Neuronal stem cell (in vitro differentiated cells): ENCODE measurements around the gene KRT82.

Experiments used
- DNase-seq: peaks from one replicate; pipeline ENCODE4 v3.0.0-alpha.2; 2013; ENCODE audit warnings: low spot score
- H2AFZ ChIP-seq: one replicate; pipeline ENCODE4 v1.6.1; 2013; ENCODE audit warnings: mild to moderate bottlenecking, low read length, inconsistent platforms
- H2AK5ac ChIP-seq: 2 replicates; pipeline ENCODE4 v1.6.1; 2013; ENCODE audit warnings: low read depth, mild to moderate bottlenecking, inconsistent platforms, low read length, moderate library complexity, mixed read lengths
- H2BK120ac ChIP-seq: 2 replicates; pipeline ENCODE4 v1.6.1; 2013; ENCODE audit warnings: low read depth, mild to moderate bottlenecking, inconsistent platforms, low read length, moderate library complexity, mixed read lengths
- H2BK12ac ChIP-seq: one replicate; pipeline ENCODE4 v1.6.1; 2013; ENCODE audit warnings: low read length, inconsistent platforms
- H2BK15ac ChIP-seq: 2 replicates; pipeline ENCODE4 v1.6.1; 2013; ENCODE audit warnings: mild to moderate bottlenecking, low read length, inconsistent platforms, mixed read lengths
- H2BK5ac ChIP-seq: one replicate; pipeline ENCODE4 v1.6.1; 2013; ENCODE audit warnings: inconsistent platforms, mild to moderate bottlenecking, low read length, moderate library complexity
- H3K14ac ChIP-seq: one replicate; pipeline ENCODE4 v1.6.1; 2013; ENCODE audit warnings: low read length, inconsistent platforms
- H3K18ac ChIP-seq: 2 replicates; pipeline ENCODE4 v1.6.1; 2013; ENCODE audit warnings: low read length, inconsistent platforms
- H3K23ac ChIP-seq: 2 replicates; pipeline ENCODE4 v1.6.1; 2013; ENCODE audit warnings: low read depth, mild to moderate bottlenecking, mixed read lengths, low read length, inconsistent platforms; ENCODE audit not compliant: poor library complexity
- H3K27ac ChIP-seq: replicated peaks from 3 replicates; pipeline ENCODE4 v1.5.1; 2013; ENCODE audit warnings: low read length, inconsistent platforms
- H3K27me3 ChIP-seq, 3 experiments: 2 replicates each; pipeline ENCODE4 v1.6.1; 2013; ENCODE audit warnings: low read length in 3 of 3, mild to moderate bottlenecking in 2 of 3, inconsistent platforms in 1 of 3, low read depth in 1 of 3, mixed read lengths in 1 of 3, moderate library complexity in 1 of 3; ENCODE audit not compliant: control insufficient read depth in 3 of 3, insufficient read depth in 3 of 3
- H3K36me3 ChIP-seq, 2 donors: replicated peaks in 1 of 2; 2 replicates each; pipeline ENCODE4 v1.6.1; 2013; ENCODE audit warnings: low read length in 2 of 2; ENCODE audit not compliant: control insufficient read depth in 2 of 2, insufficient read depth in 2 of 2
- H3K4ac ChIP-seq: 2 replicates; pipeline ENCODE4 v1.6.1; 2013; ENCODE audit warnings: inconsistent platforms, mild to moderate bottlenecking, low read length, moderate library complexity
- H3K4me1 ChIP-seq, 2 donors: 1 replicate in 1 of 2; 2 replicates in 1 of 2; pipeline ENCODE4 v1.6.1; 2013; ENCODE audit warnings: low read length in 2 of 2, low read depth in 1 of 2; ENCODE audit not compliant: control insufficient read depth in 2 of 2, insufficient read depth in 1 of 2
- H3K4me2 ChIP-seq: one replicate; pipeline ENCODE4 v1.6.1; 2013; ENCODE audit warnings: mild to moderate bottlenecking, low read length, inconsistent platforms; ENCODE audit not compliant: insufficient read depth, poor library complexity, severe bottlenecking
- H3K4me3 ChIP-seq, 2 donors: 2 replicates each; pipeline ENCODE4 v1.5.1; 2013; ENCODE audit warnings: low read length in 2 of 2, mild to moderate bottlenecking in 2 of 2, inconsistent platforms in 1 of 2, moderate library complexity in 1 of 2
- H3K79me1 ChIP-seq: one replicate; pipeline ENCODE4 v1.6.1; 2013; ENCODE audit warnings: low read depth, mild to moderate bottlenecking, inconsistent platforms, low read length, moderate library complexity
- H3K9ac ChIP-seq: one replicate; pipeline ENCODE4 v1.6.1; 2013; ENCODE audit warnings: mild to moderate bottlenecking, low read depth, low read length, inconsistent platforms; ENCODE audit not compliant: poor library complexity
- H3K9me3 ChIP-seq, 2 donors: replicated peaks in 1 of 2; 2 replicates each; pipeline versions ENCODE3 to v1.6.1; 2013; ENCODE audit warnings: low read length in 2 of 2, mild to moderate bottlenecking in 2 of 2, inconsistent platforms in 1 of 2, low read depth in 1 of 2, mixed read lengths in 1 of 2, moderate library complexity in 1 of 2; ENCODE audit not compliant: control insufficient read depth in 2 of 2, insufficient read depth in 1 of 2
- H4K8ac ChIP-seq: one replicate; pipeline ENCODE4 v1.6.1; 2013; ENCODE audit warnings: low read depth, mild to moderate bottlenecking, inconsistent platforms, low read length, moderate library complexity
- H4K91ac ChIP-seq: one replicate; pipeline ENCODE4 v1.6.1; 2013; ENCODE audit warnings: low read length, low read depth, mild to moderate bottlenecking, inconsistent platforms; ENCODE audit not compliant: poor library complexity
- WGBS, 2 donors: extraction: QIAGEN DNeasy Blood & Tissue Kit; methylation state at CpG; one replicate each; pipeline ENCODE4 v1.1.7; 2013; ENCODE audit warnings: missing lambda C conversion rate in 2 of 2, mixed read lengths in 1 of 2; ENCODE audit not compliant: insufficient read length in 2 of 2, insufficient replicate concordance in 1 of 2; ENCODE audit errors: extremely low coverage in 2 of 2; 5-methylcytosine and 5-hydroxymethylcytosine counted together

KRT82 gene

DNA sequence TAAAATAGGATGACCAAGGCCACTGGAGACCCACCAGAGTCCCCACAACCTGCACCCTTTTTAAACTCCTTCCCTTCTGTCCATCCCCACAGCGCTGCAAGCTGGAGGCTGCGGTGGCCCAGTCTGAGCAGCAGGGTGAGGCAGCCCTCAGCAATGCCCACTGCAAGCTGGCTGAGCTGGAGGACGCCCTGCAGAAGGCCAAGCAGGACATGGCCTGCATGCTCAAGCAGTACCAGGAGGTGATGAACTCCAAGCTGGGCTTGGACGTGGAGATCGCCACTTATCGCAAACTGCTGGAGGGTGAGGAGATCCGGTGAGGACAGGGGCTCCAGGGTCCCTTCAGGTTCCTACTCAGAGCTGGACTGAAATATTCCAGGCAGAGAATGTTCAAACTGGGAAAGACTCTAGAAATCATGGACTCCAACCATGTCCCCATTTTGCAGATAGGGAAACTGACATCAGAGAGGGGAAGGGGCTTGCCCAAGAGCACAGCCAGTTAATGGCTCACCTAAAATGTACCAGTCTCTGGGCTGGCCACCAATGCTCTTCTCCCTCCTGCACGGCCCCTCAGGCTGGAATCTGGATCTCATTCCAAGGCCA, 56.0 kb downstream of the KRT82 start:
- WGBS, 2 donors: no CpG with 5 or more reads among the region's 8 CpGs
- no peak overlapping the region for H2AK5ac ChIP-seq
- H3K36me3 ChIP-seq: no peaks in the 10 kb centered on the region
- no peak overlapping the region for H3K4me3 ChIP-seq
- DNase-seq: no peak
- no peaks in the 10 kb centered on the region for H3K4me1 ChIP-seq
- peaks cover 0 to 22% (median 2%) of the 10 kb centered on the region in 3 experiments for H3K27me3 ChIP-seq
- no peaks in the 10 kb centered on the region for H3K79me1 ChIP-seq
- H2BK15ac ChIP-seq: no peak overlapping the region
- H2BK12ac ChIP-seq: peak overlapping the region; percentile 67
- no peak overlapping the region for H3K14ac ChIP-seq
- H3K4me2 ChIP-seq: no peak overlapping the region
- H3K27ac ChIP-seq: no peak overlapping the region
- no peak overlapping the region for H3K9ac ChIP-seq
- no peaks in the 10 kb centered on the region for H3K9me3 ChIP-seq
- no peak overlapping the region for H4K91ac ChIP-seq
- H3K4ac ChIP-seq: no peak overlapping the region
- H3K23ac ChIP-seq: peak overlapping the region; percentile 90
- H4K8ac ChIP-seq: no peak overlapping the region
- H2AFZ ChIP-seq: no peak overlapping the region
- H3K18ac ChIP-seq: peak overlapping the region; percentile 24
- no peak overlapping the region for H2BK120ac ChIP-seq
- H2BK5ac ChIP-seq: no peak overlapping the region

DNA sequence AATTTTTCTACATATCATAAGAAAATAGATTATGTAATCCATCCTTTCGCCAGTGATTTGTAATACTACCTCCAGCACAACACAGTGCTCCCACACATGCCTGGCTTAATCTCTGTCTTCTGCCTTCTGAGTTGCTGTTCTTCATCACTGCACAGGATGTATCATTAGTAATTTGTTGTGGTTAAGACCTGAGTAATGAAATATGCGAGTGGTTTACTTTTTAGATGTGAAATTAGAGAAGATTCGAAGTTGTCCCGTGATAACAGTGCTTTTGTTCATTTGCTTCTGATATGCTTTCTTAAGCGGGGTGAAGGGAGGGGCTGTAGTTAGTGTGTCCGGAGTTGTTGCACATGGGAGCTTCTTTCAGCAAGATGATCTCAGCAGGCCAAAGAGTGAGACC, 56.9 kb downstream of the KRT82 start:
- Histone ChIP-seq H3K14ac (no peak overlapping the region), H3K23ac (no peak overlapping the region), H4K91ac (no peak overlapping the region), H3K36me3 (no peaks in the 10 kb centered on the region), H3K18ac (no peak overlapping the region), H2AK5ac (no peak overlapping the region), H2BK12ac (no peak overlapping the region), H3K9ac (no peak overlapping the region), H2BK120ac (no peak overlapping the region), H3K4me2 (no peak overlapping the region), H2AFZ (no peak overlapping the region), H3K27me3 (peaks cover 0 to 17% (median 2%) of the 10 kb centered on the region in 3 experiments), H3K4ac (no peak overlapping the region), H2BK15ac (no peak overlapping the region), H3K9me3 (no peaks in the 10 kb centered on the region), H3K79me1 (no peaks in the 10 kb centered on the region), H4K8ac (no peak overlapping the region), H2BK5ac (no peak overlapping the region), H3K27ac (no peak overlapping the region), H3K4me1 (no peaks in the 10 kb centered on the region), H3K4me3 (no peak overlapping the region)
- no CpG with 5 or more reads among the region's 6 CpGs for WGBS, 2 donors
- no peak for DNase-seq

DNA sequence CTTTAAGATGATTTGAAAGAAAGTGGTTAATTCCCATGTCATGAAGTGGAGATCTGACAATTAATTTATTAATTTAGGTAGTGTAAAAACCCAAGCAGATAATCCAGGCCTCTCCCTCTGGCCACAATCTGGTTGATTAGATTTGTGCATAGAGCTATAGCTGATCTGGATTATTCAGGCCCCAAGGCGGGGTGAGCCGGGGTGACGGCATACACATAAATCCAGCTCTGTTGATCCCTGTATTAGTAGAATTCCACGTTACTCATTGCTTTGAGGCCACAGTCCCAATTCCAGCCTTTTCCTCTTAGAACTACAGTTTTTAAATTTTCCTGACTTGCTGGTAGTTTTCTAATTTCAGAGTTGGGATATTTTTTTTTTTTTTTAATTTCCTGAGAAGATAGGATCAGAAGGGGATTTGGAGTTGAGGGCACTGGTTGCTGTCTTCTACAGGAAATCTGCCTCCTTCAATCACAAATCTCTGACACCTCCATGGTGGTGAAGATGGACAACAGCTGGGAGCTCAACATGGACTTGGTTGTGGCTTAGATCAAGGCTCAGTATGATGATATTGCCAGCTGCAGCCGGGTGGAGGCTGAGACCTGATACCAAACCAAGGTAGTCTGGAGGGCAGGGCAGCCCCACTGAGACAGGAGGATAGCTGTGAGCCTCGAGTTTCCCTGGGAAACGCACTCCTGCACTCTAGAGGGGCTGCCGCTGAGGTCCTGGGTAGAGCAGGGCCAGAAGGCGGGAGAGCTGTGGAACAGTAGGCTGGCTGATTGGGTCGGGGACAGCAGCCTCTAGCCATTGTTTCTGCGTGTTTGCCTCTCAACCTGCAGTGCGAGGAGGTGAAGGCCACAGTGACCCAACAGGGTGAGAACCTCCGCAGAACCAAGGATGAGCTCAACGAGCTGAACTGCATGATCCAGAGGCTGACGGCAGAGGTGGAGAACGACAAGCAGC, 58.3 kb downstream of the KRT82 start:
- no peak overlapping the region for H3K4ac ChIP-seq
- H3K14ac ChIP-seq: no peak overlapping the region
- H3K4me3 ChIP-seq: peak overlapping the region in 1 of 2 donors; percentile 13
- H3K4me1 ChIP-seq: no peaks in the 10 kb centered on the region
- no peak overlapping the region for H3K4me2 ChIP-seq
- no CpG with 5 or more reads among the region's 16 CpGs for WGBS, 2 donors
- H3K36me3 ChIP-seq: no peaks in the 10 kb centered on the region
- H3K23ac ChIP-seq: no peak overlapping the region
- DNase-seq: no peak
- H2AK5ac ChIP-seq: no peak overlapping the region
- H2BK120ac ChIP-seq: no peak overlapping the region
- no peak overlapping the region for H3K27ac ChIP-seq
- no peaks in the 10 kb centered on the region for H3K79me1 ChIP-seq
- H2BK15ac ChIP-seq: no peak overlapping the region
- no peak overlapping the region for H3K9ac ChIP-seq
- H3K27me3 ChIP-seq: peaks cover 0 to 13% (median 2%) of the 10 kb centered on the region in 3 experiments
- H4K91ac ChIP-seq: no peak overlapping the region
- H2BK5ac ChIP-seq: no peak overlapping the region
- H3K9me3 ChIP-seq: no peaks in the 10 kb centered on the region
- no peak overlapping the region for H3K18ac ChIP-seq
- no peak overlapping the region for H2AFZ ChIP-seq
- H2BK12ac ChIP-seq: no peak overlapping the region
- H4K8ac ChIP-seq: no peak overlapping the region

DNA sequence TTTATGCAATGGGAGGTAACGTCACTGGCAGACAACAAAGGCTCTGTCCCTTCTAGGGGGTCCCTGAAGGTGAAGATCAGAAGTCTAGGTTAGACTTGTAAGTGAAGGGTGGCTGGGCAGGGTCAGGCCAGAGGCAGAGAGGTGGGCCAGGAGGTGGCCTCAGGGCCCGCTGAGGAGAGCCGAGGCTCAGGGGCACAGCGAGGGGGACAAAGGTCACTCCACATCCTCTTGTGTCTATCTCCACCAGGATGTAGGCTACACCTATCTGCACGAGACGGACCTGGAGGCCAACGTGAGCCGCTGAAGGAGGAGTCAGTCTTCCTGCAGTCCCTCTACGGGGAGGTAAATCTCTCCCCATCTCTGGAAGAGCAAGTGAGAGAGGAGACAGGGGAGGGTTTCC, 59.1 kb downstream of the KRT82 start:
- Histone ChIP-seq H3K4ac (no peak overlapping the region), H3K14ac (no peak overlapping the region), H2BK5ac (no peak overlapping the region), H3K4me2 (no peak overlapping the region), H3K27me3 (peaks cover 0 to 12% (median 2%) of the 10 kb centered on the region in 3 experiments), H3K79me1 (no peaks in the 10 kb centered on the region), H2AFZ (no peak overlapping the region), H2BK15ac (no peak overlapping the region), H3K36me3 (no peaks in the 10 kb centered on the region), H4K8ac (no peak overlapping the region), H3K9ac (no peak overlapping the region), H3K27ac (no peak overlapping the region), H3K23ac (no peak overlapping the region), H2AK5ac (no peak overlapping the region), H2BK12ac (no peak overlapping the region), H3K18ac (no peak overlapping the region), H4K91ac (no peak overlapping the region), H3K4me3 (no peak overlapping the region), H3K9me3 (no peaks in the 10 kb centered on the region), H2BK120ac (no peak overlapping the region), H3K4me1 (no peaks in the 10 kb centered on the region)
- no peak for DNase-seq
- WGBS, 2 donors: no CpG with 5 or more reads among the region's 9 CpGs
